Peyer's patch (tissue), 4 donors: Measurements from ENCODE around the gene LBX1. TPM values are rescaled to one million over a fixed set of nuclear protein-coding genes. Genes with fewer than 3 reads are reported as not detected.

Experiments used
- DNase-seq, 3 donors: peaks; one replicate each; pipeline ENCODE4 v3.0.0-alpha.2; 2017 to 2019
- H3K27ac ChIP-seq, 4 donors: fragments of 200-600 bp; sonication (generic); one replicate each; pipeline ENCODE4 v1.5.1; 2016 to 2019
- H3K27me3 ChIP-seq, 2 donors: fragments of 200-600 bp; sonication (generic); one replicate each; pipeline ENCODE4 v1.5.1; 2019
- H3K36me3 ChIP-seq, 3 donors: fragments of 200-600 bp; sonication (generic); one replicate each; pipeline ENCODE4 v1.5.1; 2016 to 2019
- H3K4me1 ChIP-seq, 4 donors: fragments of 200-600 bp; sonication (generic); one replicate each; pipeline ENCODE4 v1.5.1; 2016 to 2019
- H3K4me3 ChIP-seq, 4 donors: fragments of 200-600 bp; sonication (generic); 1 replicate in 3 of 4; 2 replicates in 1 of 4; pipeline ENCODE4 v1.5.1; 2016 to 2019; ENCODE audit warnings: mild to moderate bottlenecking in 1 of 4
- H3K9me3 ChIP-seq, 4 donors: fragments of 200-600 bp; sonication (generic); one replicate each; pipeline ENCODE4 v1.5.1; 2016 to 2019; ENCODE audit warnings: mild to moderate bottlenecking in 1 of 4
- POLR2A ChIP-seq, 2 donors: fragments of 450-650 bp; IDR thresholded peaks; one replicate each; pipeline ENCODE4 v1.5.1; 2017; ENCODE audit warnings: antibody characterized with exemption in 2 of 2, mild to moderate bottlenecking in 2 of 2, moderate library complexity in 2 of 2
- total RNA-seq, 4 donors: library from RNA; depleted of rRNA; stranded (reverse); fragments of >200 nt; gene quantifications; one replicate each; pipeline ENCODE4 v1.1.0, GENCODE V29; 2016
- TF ChIP-seq, protein P1 (sequence below), 6 experiments: fragments of 450-650 bp in 4 of 6; fragments of 200-600 bp in 2 of 6; sonication (generic) in 1 of 6; IDR thresholded peaks; one replicate each; pipeline ENCODE4 v1.5.1; 2017 to 2019; ENCODE audit warnings: antibody characterized with exemption in 6 of 6, mild to moderate bottlenecking in 3 of 6, moderate library complexity in 1 of 6

The LBX1 gene
- total RNA-seq, 4 donors from 2014 or later, result not detected

DNA sequence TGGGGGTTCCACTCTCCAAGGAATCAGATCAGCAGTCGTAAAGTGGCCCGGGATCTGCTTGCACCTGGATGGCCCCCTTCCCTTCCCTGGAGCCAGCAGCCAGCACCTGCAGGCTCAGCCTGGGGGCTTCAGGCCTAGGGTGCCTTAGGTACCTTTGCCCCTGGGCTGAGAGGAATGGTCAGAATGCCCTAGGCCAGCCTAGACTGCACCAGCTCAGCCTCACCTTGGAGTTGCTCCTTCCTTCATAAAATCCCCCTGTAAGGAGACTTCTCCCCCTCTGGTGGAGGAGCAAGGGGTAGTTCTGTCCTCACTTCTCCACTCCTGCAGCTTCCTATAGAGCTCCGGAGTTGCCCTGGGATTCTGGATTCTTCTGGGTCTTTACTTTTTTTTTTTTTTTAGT lies 32.4 kb upstream of the LBX1 start:
- Histone ChIP-seq H3K27me3 (peaks cover 0 to 5% of the 10 kb centered on the region in 2 donors), H3K27ac (no peak overlapping the region)

DNA sequence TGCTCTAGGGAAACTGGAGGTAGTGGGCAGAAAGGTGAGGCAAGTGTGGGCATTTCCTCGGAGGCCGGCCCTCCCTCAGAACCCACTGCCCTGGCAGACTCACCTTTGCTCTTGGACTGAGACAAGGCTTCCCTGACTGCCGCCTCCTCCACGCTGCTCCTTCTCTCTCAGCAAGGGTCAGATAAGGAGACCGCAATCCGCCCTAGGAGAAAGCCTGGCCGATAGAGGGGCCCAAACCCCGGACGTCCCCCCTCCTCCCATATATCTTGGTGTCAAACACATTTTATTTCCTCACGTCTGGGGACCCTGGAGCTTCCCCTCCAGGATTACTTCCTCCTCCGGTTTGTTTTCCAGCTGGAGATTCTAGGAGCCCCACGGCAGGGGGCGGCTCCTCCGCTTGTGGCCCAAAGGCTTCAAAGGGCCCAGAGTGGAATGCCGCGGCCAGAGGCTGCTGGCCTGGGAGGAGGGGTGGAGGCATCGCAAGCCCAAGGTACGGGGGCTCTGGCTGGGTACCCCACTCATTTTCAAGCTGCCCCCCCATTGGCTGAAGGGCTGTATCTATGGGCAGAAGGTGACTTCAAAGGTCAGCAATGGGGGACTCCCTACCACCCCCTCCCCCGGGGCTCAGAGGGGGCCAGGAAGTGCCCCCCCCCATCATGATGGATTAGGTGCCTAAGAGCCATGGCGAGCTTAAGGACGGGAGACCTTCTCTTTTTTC lies 31.7 kb upstream of the LBX1 start:
- no peak overlapping the region for H3K27ac ChIP-seq
- H3K9me3 ChIP-seq, result peaks cover 0 to 10% (median 3%) of the 10 kb centered on the region in 4 donors
- no peaks in the 10 kb centered on the region for H3K36me3 ChIP-seq
- H3K4me1 ChIP-seq, result no peaks in the 10 kb centered on the region
- H3K27me3 ChIP-seq, result peaks cover 0 to 5% of the 10 kb centered on the region in 2 donors
- TF ChIP-seq, protein P1, sequence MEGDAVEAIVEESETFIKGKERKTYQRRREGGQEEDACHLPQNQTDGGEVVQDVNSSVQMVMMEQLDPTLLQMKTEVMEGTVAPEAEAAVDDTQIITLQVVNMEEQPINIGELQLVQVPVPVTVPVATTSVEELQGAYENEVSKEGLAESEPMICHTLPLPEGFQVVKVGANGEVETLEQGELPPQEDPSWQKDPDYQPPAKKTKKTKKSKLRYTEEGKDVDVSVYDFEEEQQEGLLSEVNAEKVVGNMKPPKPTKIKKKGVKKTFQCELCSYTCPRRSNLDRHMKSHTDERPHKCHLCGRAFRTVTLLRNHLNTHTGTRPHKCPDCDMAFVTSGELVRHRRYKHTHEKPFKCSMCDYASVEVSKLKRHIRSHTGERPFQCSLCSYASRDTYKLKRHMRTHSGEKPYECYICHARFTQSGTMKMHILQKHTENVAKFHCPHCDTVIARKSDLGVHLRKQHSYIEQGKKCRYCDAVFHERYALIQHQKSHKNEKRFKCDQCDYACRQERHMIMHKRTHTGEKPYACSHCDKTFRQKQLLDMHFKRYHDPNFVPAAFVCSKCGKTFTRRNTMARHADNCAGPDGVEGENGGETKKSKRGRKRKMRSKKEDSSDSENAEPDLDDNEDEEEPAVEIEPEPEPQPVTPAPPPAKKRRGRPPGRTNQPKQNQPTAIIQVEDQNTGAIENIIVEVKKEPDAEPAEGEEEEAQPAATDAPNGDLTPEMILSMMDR (IDR thresholded peaks at IDR 0.05), result no peak
- no peak for TF ChIP-seq POLR2A (IDR thresholded peaks at IDR 0.05)
- no peak for DNase-seq
- no peak overlapping the region for H3K4me3 ChIP-seq

More for the DNA sequence above, 32.4 kb upstream of the LBX1 start:
- no peak overlapping the region for H3K4me3 ChIP-seq
- H3K9me3 ChIP-seq, result peaks cover 0 to 10% (median 3%) of the 10 kb centered on the region in 4 donors
- no peaks in the 10 kb centered on the region for H3K36me3 ChIP-seq
- TF ChIP-seq POLR2A (IDR thresholded peaks at IDR 0.05), result no peak
- TF ChIP-seq, protein P1 (IDR thresholded peaks at IDR 0.05), result no peak
- DNase-seq, result no peak
- H3K4me1 ChIP-seq, result no peaks in the 10 kb centered on the region

GRCh38 chr10:101258179-101258885 lies 29.1 kb upstream of the LBX1 start:
- Histone ChIP-seq H3K27ac (no peak overlapping the region), H3K4me1 (no peaks in the 10 kb centered on the region), H3K9me3 (peaks cover 0 to 10% (median 3%) of the 10 kb centered on the region in 4 donors), H3K36me3 (no peaks in the 10 kb centered on the region), H3K4me3 (no peak overlapping the region), H3K27me3 (peaks cover 0 to 5% of the 10 kb centered on the region in 2 donors)
- TF ChIP-seq, protein P1 (IDR thresholded peaks at IDR 0.05), result no peak
- no peak for TF ChIP-seq POLR2A (IDR thresholded peaks at IDR 0.05)
- DNase-seq, result no peak

DNA sequence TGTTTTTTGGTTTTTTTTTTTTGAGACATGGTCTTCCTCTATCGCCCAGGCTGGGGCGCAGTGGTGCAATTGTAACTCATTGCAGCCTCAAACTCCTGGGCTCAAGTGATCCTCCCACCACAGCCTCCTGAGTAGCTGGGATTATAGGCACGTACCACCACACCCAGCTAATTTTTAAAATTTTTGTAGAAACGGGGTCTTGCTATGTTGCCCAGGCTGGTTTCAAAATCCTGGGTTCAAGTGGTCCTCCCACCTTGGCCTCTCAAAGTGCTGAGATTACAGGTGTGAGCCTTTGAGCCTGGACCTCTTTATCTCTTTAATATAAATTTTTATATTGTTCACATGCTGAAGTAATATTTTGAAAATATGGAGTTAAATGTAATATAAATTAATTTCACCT lies 28.2 kb upstream of the LBX1 start:
- Histone ChIP-seq H3K9me3 (peaks cover 0 to 10% (median 3%) of the 10 kb centered on the region in 4 donors), H3K36me3 (no peaks in the 10 kb centered on the region), H3K27ac (no peak overlapping the region), H3K27me3 (peaks cover 0 to 5% of the 10 kb centered on the region in 2 donors), H3K4me1 (no peaks in the 10 kb centered on the region), H3K4me3 (no peak overlapping the region)
- no peak for TF ChIP-seq POLR2A (IDR thresholded peaks at IDR 0.05)
- TF ChIP-seq, protein P1 (IDR thresholded peaks at IDR 0.05), result no peak
- no peak for DNase-seq

GRCh38 chr10:101257084-101257483 lies 27.8 kb upstream of the LBX1 start:
- Histone ChIP-seq H3K4me1 (no peaks in the 10 kb centered on the region), H3K36me3 (no peaks in the 10 kb centered on the region), H3K27ac (no peak overlapping the region), H3K27me3 (peaks cover 0 to 5% of the 10 kb centered on the region in 2 donors), H3K4me3 (no peak overlapping the region), H3K9me3 (peaks cover 0 to 10% (median 3%) of the 10 kb centered on the region in 4 donors)
- no peak for DNase-seq
- TF ChIP-seq, protein P1 (IDR thresholded peaks at IDR 0.05), result no peak
- no peak for TF ChIP-seq POLR2A (IDR thresholded peaks at IDR 0.05)
